K562 (cell line): ENCODE measurements around the gene RWDD3. TPM values are rescaled to one million over a fixed set of nuclear protein-coding genes. Genes with fewer than 3 reads are reported as not detected.

Experiments
- MBD2 ChIP-seq: sonication (generic); IDR thresholded peaks from 2 replicates; pipeline ENCODE4 v1.6.1; 2016; ENCODE audit warnings: low read depth, borderline replicate concordance
- MCM7 ChIP-seq, 2 experiments: fragments of 450-650 bp; IDR thresholded peaks; 2 replicates each; pipeline ENCODE4 v1.6.1; 2016 to 2018
- NCOA2 ChIP-seq, 2 experiments: fragments of 450-650 bp; IDR thresholded peaks; 2 replicates each; pipeline ENCODE4 v1.6.1; 2018; ENCODE audit warnings: mild to moderate bottlenecking in 2 of 2, moderate library complexity in 1 of 2; ENCODE audit not compliant: partially characterized antibody in 2 of 2
- PPARD ChIP-seq: fragments of 250-450 bp; sonication (Bioruptor Pico); IDR thresholded peaks from 2 replicates; pipeline ENCODE4 v1.8.0; 2022; ENCODE audit warnings: inconsistent platforms, mild to moderate bottlenecking, moderate library complexity
- RFX7 ChIP-seq: fragments of 250-450 bp; sonication (Bioruptor Pico); IDR thresholded peaks from 2 replicates; pipeline ENCODE4 v1.5.1; 2021; ENCODE audit warnings: mild to moderate bottlenecking
- ZNF197 ChIP-seq: fragments of 200-800 bp; sonication (Bioruptor generic); IDR thresholded peaks from 2 replicates; pipeline ENCODE4 v1.6.1; 2016; ENCODE audit warnings: low read depth, missing genetic modification characterization, missing compliant biosample characterization
- ZNF57 ChIP-seq: fragments of 450-650 bp; formaldehyde crosslinking; IDR thresholded peaks from 2 replicates; pipeline ENCODE4 v1.4.0; 2020; ENCODE audit warnings: mild to moderate bottlenecking, moderate library complexity
- polyA plus RNA-seq, 8 experiments: library from polyadenylated mRNA; depleted of rRNA in 4 of 8; stranded (reverse) in 5 of 8; unstranded in 3 of 8; fragments of >200 nt; fragmentation: Nextera tagmentation in 2 of 8; fragmentation: Illumina TruSeq in 1 of 8; extraction: Ambion mirVana in 2 of 8; extraction: Trizol in 1 of 8; gene quantifications; 2 replicates each; pipeline versions ENCODE4 v1.2.1 to v1.2.3, GENCODE V29; 2011 to 2014; ENCODE audit warnings: inconsistent platforms in 1 of 8, missing spikeins in 1 of 8
- total RNA-seq, 7 experiments: library from RNA; depleted of rRNA in 6 of 7; stranded (reverse); fragments of >200 nt in 6 of 7; fragmentation: Illumina TruSeq in 2 of 7; extraction: Trizol in 2 of 7; gene quantifications; 2 replicates each; pipeline versions ENCODE4 v1.2.1 to v1.2.3, GENCODE V29; 2011 to 2021; ENCODE audit warnings: low replicate concordance in 1 of 7
- TF ChIP-seq, protein P1 (sequence below), 2 experiments: fragments of 450-650 bp; conservative IDR thresholded peaks; 2 replicates each; pipeline ENCODE4 v1.6.1; 2017; ENCODE audit warnings: mild to moderate bottlenecking in 2 of 2, moderate library complexity in 2 of 2
- TF ChIP-seq, protein P2 (sequence below): sonication (generic); formaldehyde crosslinking; IDR thresholded peaks from 2 replicates; pipeline ENCODE4 v1.8.0; 2023; ENCODE audit warnings: missing genetic modification reagents, mild to moderate bottlenecking, borderline replicate concordance
- TF ChIP-seq, protein P3 (sequence below), 2 experiments: fragments of 450-650 bp in 1 of 2; sonication (generic) in 1 of 2; formaldehyde crosslinking in 1 of 2; IDR thresholded peaks; 2 replicates each; pipeline versions ENCODE4 v1.7.1 to v1.9.0; 2016 to 2022; ENCODE audit warnings: inconsistent platforms in 1 of 2, mild to moderate bottlenecking in 1 of 2, missing genetic modification reagents in 1 of 2

RWDD3 gene
- total and polyA plus RNA-seq, 9 of the 15 experiments (the other 6 are each of a cell fraction or from before 2014, with no cell fraction given) = 21.6 to 65.0 (median 34.9) TPM

DNA sequence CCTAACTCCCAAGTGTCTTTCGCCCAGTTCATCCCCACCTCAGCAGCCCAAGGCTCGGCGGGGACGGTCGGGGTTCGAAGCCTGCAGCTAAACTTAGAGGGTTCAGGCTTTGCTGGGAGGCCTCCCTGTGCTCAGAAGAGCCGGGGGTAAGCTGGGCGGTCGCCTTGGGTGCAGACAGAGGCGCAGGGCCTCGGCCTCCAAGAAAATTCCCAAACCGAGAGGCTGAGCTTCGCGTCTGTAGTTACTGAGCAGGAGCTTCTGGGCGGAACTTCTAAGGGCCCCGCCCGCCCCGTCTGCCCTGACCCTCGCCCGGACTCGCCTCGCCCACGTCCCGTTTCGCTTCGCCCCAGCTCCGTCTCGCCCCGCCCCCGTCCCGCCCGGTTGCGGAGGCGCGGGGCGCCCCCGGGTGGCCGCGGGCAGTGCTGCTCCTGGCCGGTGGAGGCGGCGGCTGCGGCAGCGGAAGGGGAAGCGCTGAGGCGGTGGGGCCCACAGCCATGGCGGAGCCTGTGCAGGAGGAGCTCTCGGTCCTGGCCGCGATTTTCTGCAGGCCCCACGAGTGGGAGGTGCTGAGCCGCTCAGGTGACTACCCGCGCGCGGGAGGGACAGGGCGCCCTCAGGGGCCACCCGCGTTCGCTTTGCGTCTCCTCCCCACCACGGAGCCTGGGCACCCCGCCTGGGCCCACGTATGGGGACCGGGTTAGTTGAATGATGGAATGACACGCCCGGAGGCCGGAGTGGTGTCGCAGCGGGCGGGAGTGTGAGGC, at the start of gene RWDD3 (continued):
- TF ChIP-seq ZNF197 (CRISPR knock-in tag) (no peak), MCM7 (IDR thresholded peaks at IDR 0.05) (no peak), RFX7 (CRISPR knock-in tag) (no peak), ZNF57 (CRISPR knock-in tag) (no peak), PPARD (CRISPR knock-in tag) (no peak), NCOA2 (IDR thresholded peaks at IDR 0.05; ENCODE audit: partially characterized antibody in 2 of 2) (no peak), MBD2 (0 out of 2 replicates have a peak, but pooled peaks have one; percentile 11)
- TF ChIP-seq, protein P1, sequence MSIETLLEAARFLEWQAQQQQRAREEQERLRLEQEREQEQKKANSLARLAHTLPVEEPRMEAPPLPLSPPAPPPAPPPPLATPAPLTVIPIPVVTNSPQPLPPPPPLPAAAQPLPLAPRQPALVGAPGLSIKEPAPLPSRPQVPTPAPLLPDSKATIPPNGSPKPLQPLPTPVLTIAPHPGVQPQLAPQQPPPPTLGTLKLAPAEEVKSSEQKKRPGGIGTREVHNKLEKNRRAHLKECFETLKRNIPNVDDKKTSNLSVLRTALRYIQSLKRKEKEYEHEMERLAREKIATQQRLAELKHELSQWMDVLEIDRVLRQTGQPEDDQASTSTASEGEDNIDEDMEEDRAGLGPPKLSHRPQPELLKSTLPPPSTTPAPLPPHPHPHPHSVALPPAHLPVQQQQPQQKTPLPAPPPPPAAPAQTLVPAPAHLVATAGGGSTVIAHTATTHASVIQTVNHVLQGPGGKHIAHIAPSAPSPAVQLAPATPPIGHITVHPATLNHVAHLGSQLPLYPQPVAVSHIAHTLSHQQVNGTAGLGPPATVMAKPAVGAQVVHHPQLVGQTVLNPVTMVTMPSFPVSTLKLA (conservative IDR thresholded peaks at IDR 0.05) = peak in 1 of 2 experiments; percentile 78; a peak in 2 of 4 replicates
- TF ChIP-seq, protein P2, sequence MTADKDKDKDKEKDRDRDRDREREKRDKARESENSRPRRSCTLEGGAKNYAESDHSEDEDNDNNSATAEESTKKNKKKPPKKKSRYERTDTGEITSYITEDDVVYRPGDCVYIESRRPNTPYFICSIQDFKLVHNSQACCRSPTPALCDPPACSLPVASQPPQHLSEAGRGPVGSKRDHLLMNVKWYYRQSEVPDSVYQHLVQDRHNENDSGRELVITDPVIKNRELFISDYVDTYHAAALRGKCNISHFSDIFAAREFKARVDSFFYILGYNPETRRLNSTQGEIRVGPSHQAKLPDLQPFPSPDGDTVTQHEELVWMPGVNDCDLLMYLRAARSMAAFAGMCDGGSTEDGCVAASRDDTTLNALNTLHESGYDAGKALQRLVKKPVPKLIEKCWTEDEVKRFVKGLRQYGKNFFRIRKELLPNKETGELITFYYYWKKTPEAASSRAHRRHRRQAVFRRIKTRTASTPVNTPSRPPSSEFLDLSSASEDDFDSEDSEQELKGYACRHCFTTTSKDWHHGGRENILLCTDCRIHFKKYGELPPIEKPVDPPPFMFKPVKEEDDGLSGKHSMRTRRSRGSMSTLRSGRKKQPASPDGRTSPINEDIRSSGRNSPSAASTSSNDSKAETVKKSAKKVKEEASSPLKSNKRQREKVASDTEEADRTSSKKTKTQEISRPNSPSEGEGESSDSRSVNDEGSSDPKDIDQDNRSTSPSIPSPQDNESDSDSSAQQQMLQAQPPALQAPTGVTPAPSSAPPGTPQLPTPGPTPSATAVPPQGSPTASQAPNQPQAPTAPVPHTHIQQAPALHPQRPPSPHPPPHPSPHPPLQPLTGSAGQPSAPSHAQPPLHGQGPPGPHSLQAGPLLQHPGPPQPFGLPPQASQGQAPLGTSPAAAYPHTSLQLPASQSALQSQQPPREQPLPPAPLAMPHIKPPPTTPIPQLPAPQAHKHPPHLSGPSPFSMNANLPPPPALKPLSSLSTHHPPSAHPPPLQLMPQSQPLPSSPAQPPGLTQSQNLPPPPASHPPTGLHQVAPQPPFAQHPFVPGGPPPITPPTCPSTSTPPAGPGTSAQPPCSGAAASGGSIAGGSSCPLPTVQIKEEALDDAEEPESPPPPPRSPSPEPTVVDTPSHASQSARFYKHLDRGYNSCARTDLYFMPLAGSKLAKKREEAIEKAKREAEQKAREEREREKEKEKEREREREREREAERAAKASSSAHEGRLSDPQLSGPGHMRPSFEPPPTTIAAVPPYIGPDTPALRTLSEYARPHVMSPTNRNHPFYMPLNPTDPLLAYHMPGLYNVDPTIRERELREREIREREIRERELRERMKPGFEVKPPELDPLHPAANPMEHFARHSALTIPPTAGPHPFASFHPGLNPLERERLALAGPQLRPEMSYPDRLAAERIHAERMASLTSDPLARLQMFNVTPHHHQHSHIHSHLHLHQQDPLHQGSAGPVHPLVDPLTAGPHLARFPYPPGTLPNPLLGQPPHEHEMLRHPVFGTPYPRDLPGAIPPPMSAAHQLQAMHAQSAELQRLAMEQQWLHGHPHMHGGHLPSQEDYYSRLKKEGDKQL (CRISPR knock-in tag) = no peak
- TF ChIP-seq, protein P3, sequence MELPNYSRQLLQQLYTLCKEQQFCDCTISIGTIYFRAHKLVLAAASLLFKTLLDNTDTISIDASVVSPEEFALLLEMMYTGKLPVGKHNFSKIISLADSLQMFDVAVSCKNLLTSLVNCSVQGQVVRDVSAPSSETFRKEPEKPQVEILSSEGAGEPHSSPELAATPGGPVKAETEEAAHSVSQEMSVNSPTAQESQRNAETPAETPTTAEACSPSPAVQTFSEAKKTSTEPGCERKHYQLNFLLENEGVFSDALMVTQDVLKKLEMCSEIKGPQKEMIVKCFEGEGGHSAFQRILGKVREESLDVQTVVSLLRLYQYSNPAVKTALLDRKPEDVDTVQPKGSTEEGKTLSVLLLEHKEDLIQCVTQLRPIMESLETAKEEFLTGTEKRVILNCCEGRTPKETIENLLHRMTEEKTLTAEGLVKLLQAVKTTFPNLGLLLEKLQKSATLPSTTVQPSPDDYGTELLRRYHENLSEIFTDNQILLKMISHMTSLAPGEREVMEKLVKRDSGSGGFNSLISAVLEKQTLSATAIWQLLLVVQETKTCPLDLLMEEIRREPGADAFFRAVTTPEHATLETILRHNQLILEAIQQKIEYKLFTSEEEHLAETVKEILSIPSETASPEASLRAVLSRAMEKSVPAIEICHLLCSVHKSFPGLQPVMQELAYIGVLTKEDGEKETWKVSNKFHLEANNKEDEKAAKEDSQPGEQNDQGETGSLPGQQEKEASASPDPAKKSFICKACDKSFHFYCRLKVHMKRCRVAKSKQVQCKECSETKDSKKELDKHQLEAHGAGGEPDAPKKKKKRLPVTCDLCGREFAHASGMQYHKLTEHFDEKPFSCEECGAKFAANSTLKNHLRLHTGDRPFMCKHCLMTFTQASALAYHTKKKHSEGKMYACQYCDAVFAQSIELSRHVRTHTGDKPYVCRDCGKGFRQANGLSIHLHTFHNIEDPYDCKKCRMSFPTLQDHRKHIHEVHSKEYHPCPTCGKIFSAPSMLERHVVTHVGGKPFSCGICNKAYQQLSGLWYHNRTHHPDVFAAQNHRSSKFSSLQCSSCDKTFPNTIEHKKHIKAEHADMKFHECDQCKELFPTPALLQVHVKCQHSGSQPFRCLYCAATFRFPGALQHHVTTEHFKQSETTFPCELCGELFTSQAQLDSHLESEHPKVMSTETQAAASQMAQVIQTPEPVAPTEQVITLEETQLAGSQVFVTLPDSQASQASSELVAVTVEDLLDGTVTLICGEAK (IDR thresholded peaks at IDR 0.05) = no peak; the same call in 1 of the 2 replicates
- TF ChIP-seq, protein P3 (CRISPR knock-in tag; IDR thresholded peaks at IDR 0.05) = peak; percentile 39
